HTERT RPE-1 (cell line): Measurements from ENCODE around the gene STIL.
"Not testable (repeated sequence)": the region's sequence is repeated elsewhere in the genome, so short reads cannot be mapped to it uniquely, and the experiment has no call there.

Experiments
- in situ Hi-C: fragments of 300-500 bp; cut with MboI; formaldehyde crosslinking; loops from 4 replicates; pipeline ENCODE4 v1.14.3; 2020; ENCODE audit warnings: low sequenced_read_pairs

Gene STIL

GRCh38 chr1:47323599-47324031 lies 9.7 kb upstream of the STIL start:
- in situ Hi-C loops = no loop called here

GRCh38 chr1:47319968-47320367 lies 6.0 kb upstream of the STIL start:
- in situ Hi-C loops = not testable (repeated sequence)

GRCh38 chr1:47317841-47318240 lies 3.9 kb upstream of the STIL start:
- in situ Hi-C loops = no loop called here

- in situ Hi-C loops = no loop called here
Measured at GRCh38 chr1:47309427-47309826, 4.5 kb downstream of the STIL start.

- in situ Hi-C loops = no loop called here
Measured at GRCh38 chr1:47302472-47302871, 11.5 kb downstream of the STIL start.

GRCh38 chr1:47298025-47298699 lies 15.8 kb downstream of the STIL start:
- in situ Hi-C loops = no loop called here

GRCh38 chr1:47295579-47295978 lies 18.4 kb downstream of the STIL start:
- in situ Hi-C loops = no loop called here

GRCh38 chr1:47294863-47295262 lies 19.1 kb downstream of the STIL start:
- in situ Hi-C loops = not testable (repeated sequence)

- in situ Hi-C loops = not testable (repeated sequence)
Measured at GRCh38 chr1:47288116-47288515, 25.8 kb downstream of the STIL start.

- in situ Hi-C loops = no loop called here
Measured at GRCh38 chr1:47280142-47280541, 33.8 kb downstream of the STIL start.

GRCh38 chr1:47276850-47277249 lies 37.1 kb downstream of the STIL start:
- in situ Hi-C loops = no loop called here

- in situ Hi-C loops = not testable (repeated sequence)
Measured at GRCh38 chr1:47275811-47276210, 38.1 kb downstream of the STIL start.

GRCh38 chr1:47265529-47265928 lies 48.4 kb downstream of the STIL start:
- in situ Hi-C loops = not testable (repeated sequence)

GRCh38 chr1:47262787-47263413 lies 51.0 kb downstream of the STIL start:
- in situ Hi-C loops = no loop called here

GRCh38 chr1:47257224-47257623 lies 56.7 kb downstream of the STIL start:
- in situ Hi-C loops = no loop called here

- in situ Hi-C loops = no loop called here
Measured at GRCh38 chr1:47252795-47253194, 61.2 kb downstream of the STIL start.

- in situ Hi-C loops = no loop called here
Measured at GRCh38 chr1:47252369-47252768, 61.6 kb downstream of the STIL start.

GRCh38 chr1:47249755-47250154 lies 64.2 kb downstream of the STIL start:
- in situ Hi-C loops = no loop called here

GRCh38 chr1:47244339-47244862 lies 69.5 kb downstream of the STIL start:
- in situ Hi-C loops = no loop called here

GRCh38 chr1:47243910-47244309 lies 70.0 kb downstream of the STIL start:
- in situ Hi-C loops = no loop called here

- in situ Hi-C loops = no loop called here
Measured at GRCh38 chr1:47241114-47242113, 72.5 kb downstream of the STIL start.
